B cell (primary cell): ENCODE measurements around the gene CCDC187. TPM values are rescaled to one million over a fixed set of nuclear protein-coding genes. Genes with fewer than 3 reads are reported as not detected.

Experiments
- ATAC-seq: fragments of 200-7000 bp; cut with Tn5 transposase; one replicate; pipeline ENCODE4 v1.10.0; 2021; ENCODE audit warnings: low read depth, mild to moderate bottlenecking, moderate number of reproducible peaks, moderate library complexity
- CTCF ChIA-PET: fragments of 350-600 bp; sonication (Branson Sonifier 250); formaldehyde crosslinking; loops from one replicate; lab custom pipeline; 2021; ENCODE audit warnings: antibody characterized with exemption, inconsistent platforms; lab: Charles Lee
- POLR2A ChIA-PET: fragments of 350-600 bp; sonication (Branson Sonifier 250); formaldehyde crosslinking; loops from one replicate; lab custom pipeline; 2021; ENCODE audit warnings: antibody characterized with exemption; lab: Charles Lee
- DNase-seq: peaks from one replicate; pipeline ENCODE4 v3.0.0; 2013
- H2AFZ ChIP-seq: 2 replicates; pipeline ENCODE4 v1.6.1; 2012; ENCODE audit warnings: mild to moderate bottlenecking, low read depth, low read length; ENCODE audit not compliant: insufficient read depth, poor library complexity, severe bottlenecking
- H3K27ac ChIP-seq, 2 donors: 1 replicate in 1 of 2; 2 replicates in 1 of 2; pipeline ENCODE4 v1.5.1; 2012 to 2013; ENCODE audit warnings: low read length in 2 of 2, mild to moderate bottlenecking in 2 of 2, moderate library complexity in 1 of 2
- H3K27me3 ChIP-seq, 4 experiments: fragments of 200-600 bp in 1 of 4; sonication (generic) in 1 of 4; replicated peaks in 1 of 4; 1 replicate in 2 of 4; 2 replicates in 2 of 4; pipeline versions ENCODE4 v1.6.1 to v1.7.0; 2013 to 2016; ENCODE audit warnings: low read length in 3 of 4, mild to moderate bottlenecking in 2 of 4, mixed read lengths in 1 of 4, moderate library complexity in 1 of 4; ENCODE audit not compliant: insufficient read depth in 4 of 4, control insufficient read depth in 3 of 4; ENCODE audit errors: control extremely low read depth in 1 of 4
- H3K36me3 ChIP-seq, 2 experiments: replicated peaks in 1 of 2; 1 replicate in 1 of 2; 2 replicates in 1 of 2; pipeline versions ENCODE4 v1.6.1 to v1.7.1; 2013; ENCODE audit warnings: low read length in 1 of 2; ENCODE audit not compliant: insufficient read depth in 2 of 2, control insufficient read depth in 1 of 2; ENCODE audit errors: control extremely low read depth in 1 of 2, extremely low read depth in 1 of 2
- H3K4me1 ChIP-seq, 2 donors: fragments of 200-600 bp in 1 of 2; sonication (generic) in 1 of 2; 1 replicate in 1 of 2; 2 replicates in 1 of 2; pipeline versions ENCODE4 v1.5.1 to v1.6.1; 2013 to 2017; ENCODE audit warnings: low read length in 2 of 2; ENCODE audit not compliant: control insufficient read depth in 2 of 2, insufficient read depth in 2 of 2
- H3K4me2 ChIP-seq: replicated peaks from 2 replicates; pipeline ENCODE3; 2012; ENCODE audit warnings: mild to moderate bottlenecking, low read depth, low read length; ENCODE audit not compliant: poor library complexity, severe bottlenecking
- H3K4me3 ChIP-seq, 5 experiments: fragments of 200-600 bp in 1 of 5; sonication (generic) in 1 of 5; 1 replicate in 3 of 5; 2 replicates in 2 of 5; pipeline versions ENCODE4 v1.5.1 to v1.7.0; 2011 to 2016; ENCODE audit warnings: low read length in 4 of 5, mild to moderate bottlenecking in 4 of 5, low read depth in 2 of 5, control low read depth in 1 of 5, moderate library complexity in 1 of 5; ENCODE audit not compliant: insufficient read depth in 1 of 5; ENCODE audit errors: control extremely low read depth in 1 of 5, extremely low read depth in 1 of 5
- H3K79me2 ChIP-seq: fragments of 200-600 bp; sonication (generic); one replicate; pipeline ENCODE4 v1.6.0; 2016; ENCODE audit warnings: low read length; ENCODE audit not compliant: control insufficient read depth, insufficient read depth
- H3K9ac ChIP-seq: fragments of 200-600 bp; sonication (generic); 2 replicates; pipeline ENCODE4 v1.6.1; 2017; ENCODE audit warnings: mild to moderate bottlenecking, low read length, moderate library complexity
- H3K9me3 ChIP-seq, 3 donors: one replicate each; pipeline versions ENCODE4 v1.6.1 to v1.7.1; 2013; ENCODE audit warnings: low read length in 2 of 3; ENCODE audit not compliant: control insufficient read depth in 2 of 3, insufficient read depth in 1 of 3; ENCODE audit errors: control extremely low read depth in 1 of 3
- H4K20me1 ChIP-seq: 2 replicates; pipeline ENCODE4 v1.6.0; 2012; ENCODE audit warnings: mild to moderate bottlenecking, low read length; ENCODE audit not compliant: insufficient read depth, control insufficient read depth, poor library complexity, severe bottlenecking
- H3K27ac Mint-ChIP-seq: one replicate; pipeline ENCODE4 v1.8.0; 2021; ENCODE audit warnings: mixed read lengths
- H3K27me3 Mint-ChIP-seq: one replicate; pipeline ENCODE4 v1.8.0; 2021; ENCODE audit warnings: mixed read lengths
- H3K4me1 Mint-ChIP-seq: one replicate; pipeline ENCODE4 v1.8.0; 2021; ENCODE audit warnings: mixed read lengths
- H3K4me3 Mint-ChIP-seq: one replicate; pipeline ENCODE4 v1.8.0; 2021; ENCODE audit warnings: mixed read lengths
- H3K9me3 Mint-ChIP-seq: one replicate; pipeline ENCODE4 v1.8.0; 2022; ENCODE audit warnings: mixed read lengths; ENCODE audit not compliant: insufficient read depth
- CTCF ChIP-seq: fragments of 200-600 bp; IDR thresholded peaks from one replicate; pipeline ENCODE4 v1.8.0; 2022; ENCODE audit warnings: antibody characterized with exemption, mild to moderate bottlenecking
- EZH2 ChIP-seq: IDR thresholded peaks from 2 replicates; pipeline ENCODE4 v1.6.1; 2012; ENCODE audit warnings: borderline replicate concordance, low read depth, mild to moderate bottlenecking, moderate library complexity, low read length; ENCODE audit not compliant: insufficient read depth, poor library complexity, severe bottlenecking
- WGBS: methylation state at CpG from one replicate; pipeline ENCODE4 v1.1.5; 2013; ENCODE audit warnings: missing lambda C conversion rate; ENCODE audit not compliant: insufficient coverage; 5-methylcytosine and 5-hydroxymethylcytosine counted together
- intact Hi-C: fragments of 100-400 bp; cut with micrococcal nuclease; formaldehyde crosslinking; loops from one replicate; pipeline ENCODE4 v1.10.0; 2022
- polyA plus RNA-seq: library from polyadenylated mRNA; depleted of rRNA; stranded (reverse); fragments of >200 nt; gene quantifications from 2 replicates; pipeline ENCODE4 v1.2.3, GENCODE V29; 2012
- total RNA-seq, 2 donors: library from RNA; stranded (reverse); fragments of 120-200 nt in 1 of 2; gene quantifications; 1 replicate in 1 of 2; 2 replicates in 1 of 2; pipeline versions ENCODE4 v1.2.3 to v1.2.4, GENCODE V29; 2013 to 2022

Gene CCDC187
- total and polyA plus RNA-seq, 2 donors (not counting 1 experiment from before 2014, with no cell fraction given) = 1.5 to 7.6 TPM

- POLR2A ChIA-PET = no interaction called here
- peaks cover 14 to 26% of the 10 kb centered on the region in 2 donors for H3K4me1 ChIP-seq
- no peak for TF ChIP-seq CTCF
- no peak for TF ChIP-seq EZH2
- intact Hi-C loops = no loop called here
- H3K79me2 ChIP-seq = no peaks in the 10 kb centered on the region
- no peak overlapping the region for H2AFZ ChIP-seq
- Mint-ChIP-seq H3K9me3 (peaks cover 3% of the 10 kb centered on the region), H3K4me3 (no peak overlapping the region), H3K4me1 (peaks cover 16% of the 10 kb centered on the region), H3K27me3 (peaks cover 16% of the 10 kb centered on the region), H3K27ac (no peak overlapping the region)
- no peaks in the 10 kb centered on the region for H4K20me1 ChIP-seq
- no peak overlapping the region for H3K27ac ChIP-seq
- CTCF ChIA-PET = no interaction called here
- peaks cover 0 to 6% (median 0%) of the 10 kb centered on the region in 4 experiments for H3K27me3 ChIP-seq
- H3K4me2 ChIP-seq = peak overlapping the region; percentile 46
- no peak overlapping the region for H3K4me3 ChIP-seq
- H3K36me3 ChIP-seq = no peaks in the 10 kb centered on the region
- WGBS = 39% methylated on average over 16 of the region's 16 CpGs
- H3K9ac ChIP-seq = no peak overlapping the region
- DNase-seq (no peak), ATAC-seq (no peak)
- H3K9me3 ChIP-seq = peaks cover 0 to 27% (median 10%) of the 10 kb centered on the region in 3 donors
These were observed 14.9 kb upstream of the CCDC187 start for GRCh38 chr9:136318776-136319241.

- Histone ChIP-seq H2AFZ (no peak overlapping the region), H3K4me2 (peak overlapping the region; percentile 46), H3K4me3 (no peak overlapping the region), H3K9ac (no peak overlapping the region), H3K27ac (no peak overlapping the region), H3K9me3 (peaks cover 0 to 27% (median 10%) of the 10 kb centered on the region in 3 donors), H3K4me1 (peaks cover 14 to 20% of the 10 kb centered on the region in 2 donors), H4K20me1 (no peaks in the 10 kb centered on the region), H3K79me2 (no peaks in the 10 kb centered on the region), H3K27me3 (peaks cover 0 to 6% (median 0%) of the 10 kb centered on the region in 4 experiments), H3K36me3 (no peaks in the 10 kb centered on the region)
- CTCF ChIA-PET = no interaction called here
- H3K4me1 Mint-ChIP-seq = peaks cover 16% of the 10 kb centered on the region
- intact Hi-C loops = no loop called here
- H3K9me3 Mint-ChIP-seq = peaks cover 3% of the 10 kb centered on the region
- POLR2A ChIA-PET = no interaction called here
- peaks cover 12% of the 10 kb centered on the region for H3K27me3 Mint-ChIP-seq
- DNase-seq (no peak), ATAC-seq (peak; percentile 57)
- no peak for TF ChIP-seq EZH2
- TF ChIP-seq CTCF = no peak
- 7% methylated on average over 21 of the region's 21 CpGs for WGBS
- H3K4me3 Mint-ChIP-seq = no peak overlapping the region
- H3K27ac Mint-ChIP-seq = no peak overlapping the region
These were observed 14.3 kb upstream of the CCDC187 start for GRCh38 chr9:136318111-136318775.
